ENCODE results near the gene DPY19L3. TPM values are rescaled to one million over a fixed set of nuclear protein-coding genes. Genes with fewer than 3 reads are reported as not detected.
"Not testable (repeated sequence)": the region's sequence is repeated elsewhere in the genome, so short reads cannot be mapped to it uniquely, and the experiment has no call there.

Gene DPY19L3
- total RNA-seq, 6 donors from 2014 or later, result 27.3 to 76.5 (median 29.5) TPM

DNA sequence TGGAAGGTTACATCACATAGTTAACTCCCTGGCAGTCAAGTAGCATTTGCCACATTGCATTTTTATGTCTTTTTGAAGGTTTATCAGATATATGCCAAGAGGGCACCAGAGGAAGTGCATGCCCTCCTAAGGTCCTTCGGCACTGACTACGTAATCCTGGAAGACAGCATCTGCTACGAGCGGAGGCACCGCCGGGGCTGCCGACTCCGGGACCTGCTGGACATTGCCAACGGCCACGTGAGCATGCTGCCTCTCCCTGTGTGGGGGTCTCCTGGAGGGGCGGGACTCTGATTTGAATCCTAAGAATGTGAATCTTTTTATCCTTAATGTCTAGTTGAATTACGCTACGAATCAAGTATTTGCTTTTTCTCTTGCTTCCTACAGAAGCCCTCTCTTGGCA is 74.8 kb downstream of the DPY19L3 start:
- ATAC-seq (ENCODE audit: low FRiP score in 2 of 2) (no peak), DNase-seq (peak in 1 of 2 donors; percentile 74)
- Histone ChIP-seq H3K27ac (no peak overlapping the region), H3K4me1 (no peaks in the 10 kb centered on the region), H3K36me3 (peaks cover 6 to 79% (median 32%) of the 10 kb centered on the region in 4 donors), H3K9me3 (no peaks in the 10 kb centered on the region), H3K27me3 (no peaks in the 10 kb centered on the region), H3K4me3 (no peak overlapping the region)
- TF ChIP-seq POLR2A (IDR thresholded peaks at IDR 0.05) (no peak), EP300 (IDR thresholded peaks at IDR 0.05) (no peak), POLR2AphosphoS5 (IDR thresholded peaks at IDR 0.05) (no peak)
- TF ChIP-seq, protein P1, sequence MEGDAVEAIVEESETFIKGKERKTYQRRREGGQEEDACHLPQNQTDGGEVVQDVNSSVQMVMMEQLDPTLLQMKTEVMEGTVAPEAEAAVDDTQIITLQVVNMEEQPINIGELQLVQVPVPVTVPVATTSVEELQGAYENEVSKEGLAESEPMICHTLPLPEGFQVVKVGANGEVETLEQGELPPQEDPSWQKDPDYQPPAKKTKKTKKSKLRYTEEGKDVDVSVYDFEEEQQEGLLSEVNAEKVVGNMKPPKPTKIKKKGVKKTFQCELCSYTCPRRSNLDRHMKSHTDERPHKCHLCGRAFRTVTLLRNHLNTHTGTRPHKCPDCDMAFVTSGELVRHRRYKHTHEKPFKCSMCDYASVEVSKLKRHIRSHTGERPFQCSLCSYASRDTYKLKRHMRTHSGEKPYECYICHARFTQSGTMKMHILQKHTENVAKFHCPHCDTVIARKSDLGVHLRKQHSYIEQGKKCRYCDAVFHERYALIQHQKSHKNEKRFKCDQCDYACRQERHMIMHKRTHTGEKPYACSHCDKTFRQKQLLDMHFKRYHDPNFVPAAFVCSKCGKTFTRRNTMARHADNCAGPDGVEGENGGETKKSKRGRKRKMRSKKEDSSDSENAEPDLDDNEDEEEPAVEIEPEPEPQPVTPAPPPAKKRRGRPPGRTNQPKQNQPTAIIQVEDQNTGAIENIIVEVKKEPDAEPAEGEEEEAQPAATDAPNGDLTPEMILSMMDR (IDR thresholded peaks at IDR 0.05), result no peak
- WGBS, 2 donors, result 84 to 91% methylated on average over 13 of the region's 13 CpGs

GRCh38 chr19:32483574-32483973 is 78.0 kb downstream of the DPY19L3 start:
- Histone ChIP-seq H3K4me3 (no peak overlapping the region), H3K27ac (no peak overlapping the region), H3K4me1 (no peaks in the 10 kb centered on the region), H3K27me3 (no peaks in the 10 kb centered on the region), H3K36me3 (peaks cover 6 to 80% (median 36%) of the 10 kb centered on the region in 4 donors), H3K9me3 (peaks cover 0 to 7% (median 0%) of the 10 kb centered on the region in 4 donors)
- DNase-seq, result no peak
- 89 to 90% methylated on average over 4 of the region's 4 CpGs for WGBS, 2 donors
- no peak for ATAC-seq (ENCODE audit: low FRiP score in 2 of 2)
- TF ChIP-seq EP300 (IDR thresholded peaks at IDR 0.05) (no peak), POLR2AphosphoS5 (IDR thresholded peaks at IDR 0.05) (no peak), POLR2A (IDR thresholded peaks at IDR 0.05) (no peak)
- TF ChIP-seq, protein P1 (IDR thresholded peaks at IDR 0.05), result no peak

GRCh38 chr19:32489971-32490370 is 84.4 kb downstream of the DPY19L3 start:
- ATAC-seq (ENCODE audit: low FRiP score in 2 of 2), result no peak
- 73 to 92% methylated on average over 2 of the region's 2 CpGs for WGBS, 2 donors

GRCh38 chr19:32497391-32497790 is 91.8 kb downstream of the DPY19L3 start:
- TF ChIP-seq POLR2AphosphoS5 (IDR thresholded peaks at IDR 0.05) (no peak), POLR2A (IDR thresholded peaks at IDR 0.05) (no peak), EP300 (IDR thresholded peaks at IDR 0.05) (no peak)
- Histone ChIP-seq H3K9me3 (no peaks in the 10 kb centered on the region), H3K4me1 (no peaks in the 10 kb centered on the region), H3K4me3 (no peak overlapping the region), H3K27me3 (no peaks in the 10 kb centered on the region), H3K27ac (no peak overlapping the region), H3K36me3 (no peaks in the 10 kb centered on the region)
- no peak for DNase-seq
- 81 to 83% methylated on average over 9 of the region's 9 CpGs for WGBS, 2 donors
- ATAC-seq (ENCODE audit: low FRiP score in 2 of 2), result no peak

More at GRCh38 chr19:32489971-32490370, 84.4 kb downstream of the DPY19L3 start:
- TF ChIP-seq POLR2AphosphoS5 (IDR thresholded peaks at IDR 0.05), result no peak
- no peak for TF ChIP-seq EP300 (IDR thresholded peaks at IDR 0.05)
- TF ChIP-seq, protein P1 (IDR thresholded peaks at IDR 0.05), result no peak
- no peak for TF ChIP-seq POLR2A (IDR thresholded peaks at IDR 0.05)
- H3K36me3 ChIP-seq, result peaks cover 0 to 18% (median 7%) of the 10 kb centered on the region in 4 donors
- H3K4me1 ChIP-seq, result no peaks in the 10 kb centered on the region
- no peak overlapping the region for H3K4me3 ChIP-seq
- peaks cover 0 to 7% (median 0%) of the 10 kb centered on the region in 4 donors for H3K9me3 ChIP-seq
- no peak overlapping the region for H3K27ac ChIP-seq
- H3K27me3 ChIP-seq, result no peaks in the 10 kb centered on the region
- no peak for DNase-seq

DNA sequence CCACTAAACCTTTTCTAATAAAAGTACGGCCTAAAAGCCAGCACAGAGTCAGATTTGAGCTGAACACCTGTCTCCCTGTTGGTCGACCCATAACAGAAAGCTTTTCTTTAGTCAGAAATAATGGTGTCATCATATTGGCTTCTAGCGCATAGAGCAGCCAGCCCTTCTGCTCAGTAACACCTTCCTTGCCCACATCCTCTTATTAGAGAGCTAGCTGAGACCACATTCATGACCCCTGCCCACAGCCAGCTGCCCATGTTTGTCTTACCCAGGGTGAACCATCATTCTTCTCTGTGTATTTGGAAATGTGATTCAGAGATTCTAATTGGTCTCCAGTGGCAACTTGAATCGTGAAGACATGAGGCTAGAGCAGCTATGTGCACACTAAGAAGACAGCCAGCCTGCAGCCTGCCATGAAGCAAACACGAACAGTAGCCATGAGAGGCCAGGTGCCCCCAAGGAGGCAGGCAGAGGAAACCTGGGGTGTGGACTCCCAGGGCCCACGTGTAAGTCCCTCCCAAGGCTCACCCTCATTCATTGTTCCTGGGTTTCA is 93.2 kb downstream of the DPY19L3 start:
- no peaks in the 10 kb centered on the region for H3K36me3 ChIP-seq
- no peak for ATAC-seq (ENCODE audit: low FRiP score in 2 of 2)
- H3K4me1 ChIP-seq, result no peaks in the 10 kb centered on the region
- no peak for DNase-seq
- no peaks in the 10 kb centered on the region for H3K27me3 ChIP-seq
- 70% methylated on average over 6 of the region's 6 CpGs for WGBS, 2 donors
- no peak for TF ChIP-seq EP300 (IDR thresholded peaks at IDR 0.05)
- TF ChIP-seq, protein P1 (IDR thresholded peaks at IDR 0.05), result no peak
- no peak for TF ChIP-seq POLR2A (IDR thresholded peaks at IDR 0.05)
- TF ChIP-seq POLR2AphosphoS5 (IDR thresholded peaks at IDR 0.05), result no peak
- H3K9me3 ChIP-seq, result no peaks in the 10 kb centered on the region
- H3K4me3 ChIP-seq, result no peak overlapping the region
- H3K27ac ChIP-seq, result no peak overlapping the region

DNA sequence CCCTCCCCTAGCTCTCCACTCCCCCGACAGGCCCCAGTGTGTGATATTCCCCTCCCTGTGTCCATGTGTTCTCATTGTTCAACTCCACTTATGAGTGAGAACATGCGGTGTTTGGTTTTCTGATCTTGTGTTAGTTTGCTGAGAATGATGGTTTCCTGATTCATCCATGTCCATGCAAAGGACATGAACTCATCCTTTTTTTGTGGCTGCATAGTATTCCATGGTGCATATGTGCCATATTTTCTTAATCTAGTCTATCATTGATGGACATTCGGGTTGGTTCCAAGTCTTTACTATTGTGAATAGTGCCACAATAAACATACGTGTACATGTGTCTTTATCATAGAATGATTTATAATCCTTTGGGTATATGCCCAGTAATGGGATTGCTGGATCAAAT is 106.9 kb downstream of the DPY19L3 start:
- not testable (repeated sequence) for H3K27ac ChIP-seq; H3K4me1 ChIP-seq; H3K27me3 ChIP-seq; ATAC-seq (ENCODE audit: low FRiP score in 2 of 2); DNase-seq; H3K36me3 ChIP-seq; H3K4me3 ChIP-seq
- 95 to 96% methylated on average over 4 of the region's 4 CpGs for WGBS, 2 donors
- H3K9me3 ChIP-seq, result peaks cover 0 to 12% (median 1%) of the 10 kb centered on the region in 4 donors

Measured in upper lobe of left lung (tissue), 6 donors.